GM12865 (cell line): Measurements from ENCODE around the gene CDKL2.

Experiments
- DNase-seq: peaks from one replicate; pipeline ENCODE4 v3.0.0; 2010; ENCODE audit warnings: low read depth
- H3K4me3 ChIP-seq: 2 replicates; pipeline ENCODE4 v1.5.1; 2011; ENCODE audit warnings: mild to moderate bottlenecking, low read depth, low read length, control low read depth
- TF ChIP-seq, protein P1 (sequence below): IDR thresholded peaks from 2 replicates; pipeline ENCODE4 v1.5.1; 2011; ENCODE audit warnings: low read length, control low read depth, low read depth, inconsistent platforms; ENCODE audit not compliant: insufficient read depth; ENCODE audit errors: missing control alignments

The CDKL2 gene

GRCh38 chr4:75659512-75660031 is 29.2 kb upstream of the CDKL2 start:
- H3K4me3 ChIP-seq = no peak overlapping the region
- TF ChIP-seq, protein P1, sequence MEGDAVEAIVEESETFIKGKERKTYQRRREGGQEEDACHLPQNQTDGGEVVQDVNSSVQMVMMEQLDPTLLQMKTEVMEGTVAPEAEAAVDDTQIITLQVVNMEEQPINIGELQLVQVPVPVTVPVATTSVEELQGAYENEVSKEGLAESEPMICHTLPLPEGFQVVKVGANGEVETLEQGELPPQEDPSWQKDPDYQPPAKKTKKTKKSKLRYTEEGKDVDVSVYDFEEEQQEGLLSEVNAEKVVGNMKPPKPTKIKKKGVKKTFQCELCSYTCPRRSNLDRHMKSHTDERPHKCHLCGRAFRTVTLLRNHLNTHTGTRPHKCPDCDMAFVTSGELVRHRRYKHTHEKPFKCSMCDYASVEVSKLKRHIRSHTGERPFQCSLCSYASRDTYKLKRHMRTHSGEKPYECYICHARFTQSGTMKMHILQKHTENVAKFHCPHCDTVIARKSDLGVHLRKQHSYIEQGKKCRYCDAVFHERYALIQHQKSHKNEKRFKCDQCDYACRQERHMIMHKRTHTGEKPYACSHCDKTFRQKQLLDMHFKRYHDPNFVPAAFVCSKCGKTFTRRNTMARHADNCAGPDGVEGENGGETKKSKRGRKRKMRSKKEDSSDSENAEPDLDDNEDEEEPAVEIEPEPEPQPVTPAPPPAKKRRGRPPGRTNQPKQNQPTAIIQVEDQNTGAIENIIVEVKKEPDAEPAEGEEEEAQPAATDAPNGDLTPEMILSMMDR = no peak
- DNase-seq = no peak

DNA sequence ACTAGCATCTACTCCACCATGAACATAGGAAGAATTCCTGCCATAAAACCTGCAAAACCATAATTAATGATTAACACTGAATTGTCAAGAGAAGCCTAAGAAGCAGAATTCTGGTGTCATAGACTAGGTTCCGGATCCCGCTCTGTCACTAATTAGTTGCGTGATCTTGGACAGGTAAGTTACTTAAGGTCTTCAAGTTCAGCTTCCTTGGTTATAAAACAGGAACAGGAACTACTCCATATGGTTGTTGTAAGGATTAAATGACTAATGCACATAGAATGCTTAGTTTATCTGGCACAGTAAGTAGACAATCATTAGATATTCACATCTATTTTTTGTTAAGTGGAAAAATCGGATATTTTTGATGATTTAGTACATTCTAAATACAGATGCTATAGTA is 28.5 kb upstream of the CDKL2 start:
- H3K4me3 ChIP-seq = no peak overlapping the region
- no peak for DNase-seq
- TF ChIP-seq, protein P1 = no peak

DNA sequence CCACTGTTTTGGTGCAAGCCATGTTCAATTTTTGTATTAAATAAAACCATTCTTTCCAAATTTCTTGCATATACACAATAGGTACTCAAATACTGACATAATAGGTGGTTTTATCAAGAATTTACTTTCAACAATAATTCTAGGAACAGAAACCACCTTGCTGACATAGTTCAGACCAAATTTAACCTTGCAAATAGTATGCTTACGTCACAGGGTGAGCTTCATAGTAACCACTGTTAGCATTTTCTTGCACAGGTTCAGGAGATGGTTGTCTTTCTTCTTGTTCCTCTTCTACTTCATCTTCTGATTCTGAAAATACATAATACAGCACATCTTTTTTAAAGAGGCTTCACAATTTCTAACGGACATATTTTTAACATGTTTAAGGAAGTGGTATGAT is 25.2 kb upstream of the CDKL2 start:
- TF ChIP-seq, protein P1 = no peak
- H3K4me3 ChIP-seq = no peak overlapping the region
- no peak for DNase-seq

DNA sequence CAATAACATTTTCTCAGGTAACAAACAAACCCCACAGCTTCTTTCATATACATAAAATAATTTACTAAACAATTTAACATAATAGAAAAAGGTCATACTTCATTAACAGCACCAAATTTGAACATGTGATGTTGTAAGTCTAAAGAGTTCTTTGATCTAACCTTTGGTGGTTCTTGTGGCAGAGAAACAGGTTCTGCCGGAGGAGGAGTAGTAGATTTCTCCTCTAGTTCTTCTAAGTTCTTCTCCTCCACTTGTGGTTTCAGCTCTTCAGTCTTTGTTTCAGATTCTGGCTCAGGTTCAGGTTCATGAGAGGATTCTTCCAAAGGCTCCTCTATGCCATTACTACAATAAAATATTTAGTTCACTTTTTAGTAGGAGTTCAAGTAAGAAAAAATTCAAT is 24.6 kb upstream of the CDKL2 start:
- no peak for DNase-seq
- no peak overlapping the region for H3K4me3 ChIP-seq
- TF ChIP-seq, protein P1 = no peak

GRCh38 chr4:75653845-75654503 is 23.6 kb upstream of the CDKL2 start:
- TF ChIP-seq, protein P1 = peak; percentile 10
- H3K4me3 ChIP-seq = no peak overlapping the region
- no peak for DNase-seq

DNA sequence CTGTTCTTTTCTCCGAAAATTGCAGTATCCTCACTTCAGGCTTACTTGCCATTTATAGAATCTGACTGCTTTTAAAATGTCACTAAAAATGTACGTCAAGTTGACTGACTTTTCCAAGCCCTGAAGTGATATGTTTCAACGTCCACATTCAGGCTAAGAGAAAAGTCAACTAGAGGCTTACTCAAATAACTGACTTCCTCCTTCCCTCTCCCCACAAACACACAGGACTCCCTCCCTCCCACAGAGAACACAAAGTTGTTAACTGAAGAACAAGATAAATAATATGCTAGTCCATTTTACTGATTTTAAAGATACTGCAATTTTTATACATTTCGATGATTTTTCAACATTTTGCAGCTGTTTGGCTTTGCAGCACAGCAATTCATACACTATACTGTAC is 13.8 kb upstream of the CDKL2 start:
- no peak overlapping the region for H3K4me3 ChIP-seq
- TF ChIP-seq, protein P1 = no peak
- DNase-seq = no peak

- no peak overlapping the region for H3K4me3 ChIP-seq
- TF ChIP-seq, protein P1 = no peak
- DNase-seq = no peak
These were observed 13.3 kb upstream of the CDKL2 start for GRCh38 chr4:75643651-75644050.
